Keratinocyte (primary cell): ENCODE data around the gene PARD6B. TPM values are rescaled to one million over a fixed set of nuclear protein-coding genes. Genes with fewer than 3 reads are reported as not detected.

Experiments used
- DNase-seq: peaks from one replicate; pipeline ENCODE4 v3.0.0-alpha.2; 2011; ENCODE audit warnings: low read depth, missing footprints, low spot score
- FAIRE-seq: peaks from 2 replicates; lab custom pipeline; 2011; peaks lifted over from hg19 to GRCh38; lab: Jason Lieb, UNC
- H2AFZ ChIP-seq: 2 replicates; pipeline ENCODE4 v1.6.0; 2012; ENCODE audit warnings: low read length, control low read depth, inconsistent platforms; ENCODE audit not compliant: control insufficient read depth
- H3K27ac ChIP-seq: 2 replicates; pipeline ENCODE4 v1.5.1; 2011; ENCODE audit warnings: low read length; ENCODE audit not compliant: control insufficient read depth, insufficient read depth
- H3K27me3 ChIP-seq: 3 replicates; pipeline ENCODE4 v1.6.0; 2011; ENCODE audit warnings: low read length; ENCODE audit not compliant: control insufficient read depth, insufficient read depth; ENCODE audit errors: extremely low read depth
- H3K36me3 ChIP-seq, 2 experiments: 2 replicates in 1 of 2; 3 replicates in 1 of 2; pipeline ENCODE4 v1.5.1; 2011; ENCODE audit warnings: low read length in 2 of 2, mild to moderate bottlenecking in 1 of 2; ENCODE audit not compliant: control insufficient read depth in 2 of 2, insufficient read depth in 2 of 2; ENCODE audit errors: extremely low read depth in 1 of 2
- H3K4me1 ChIP-seq: 3 replicates; pipeline ENCODE4 v1.5.1; 2011; ENCODE audit warnings: low read length; ENCODE audit not compliant: control insufficient read depth, insufficient read depth; ENCODE audit errors: extremely low read depth
- H3K4me2 ChIP-seq: 3 replicates; pipeline ENCODE4 v1.6.0; 2011; ENCODE audit warnings: low read depth, low read length; ENCODE audit not compliant: control insufficient read depth, insufficient read depth; ENCODE audit errors: extremely low read depth
- H3K4me3 ChIP-seq, 3 experiments: fragments of 200-600 bp in 1 of 3; sonication (generic) in 1 of 3; 2 replicates in 2 of 3; 3 replicates in 1 of 3; pipeline ENCODE4 v1.5.1; 2011 to 2016; ENCODE audit warnings: low read length in 3 of 3, mild to moderate bottlenecking in 3 of 3, control low read depth in 2 of 3, inconsistent platforms in 1 of 3, low read depth in 1 of 3, mixed read lengths in 1 of 3, mixed run types in 1 of 3, moderate library complexity in 1 of 3; ENCODE audit not compliant: control insufficient read depth in 2 of 3, insufficient read depth in 2 of 3; ENCODE audit errors: extremely low read depth in 1 of 3
- H3K79me2 ChIP-seq: 2 replicates; pipeline ENCODE4 v1.6.0; 2012; ENCODE audit warnings: low read length; ENCODE audit not compliant: control insufficient read depth, insufficient read depth
- H3K9ac ChIP-seq: 3 replicates; pipeline ENCODE4 v1.6.0; 2011; ENCODE audit warnings: low read length; ENCODE audit not compliant: control insufficient read depth, insufficient read depth; ENCODE audit errors: extremely low read depth
- H3K9me1 ChIP-seq: 3 replicates; pipeline ENCODE4 v1.6.0; 2011; ENCODE audit warnings: low read length; ENCODE audit not compliant: control insufficient read depth, insufficient read depth; ENCODE audit errors: extremely low read depth
- H3K9me3 ChIP-seq: 2 replicates; pipeline ENCODE4 v1.5.1; 2012; ENCODE audit warnings: low read depth, low read length; ENCODE audit not compliant: control insufficient read depth
- H4K20me1 ChIP-seq: 3 replicates; pipeline ENCODE4 v1.6.0; 2011; ENCODE audit warnings: low read length; ENCODE audit not compliant: control insufficient read depth, insufficient read depth; ENCODE audit errors: extremely low read depth
- EZH2 ChIP-seq: IDR thresholded peaks from one replicate; pipeline ENCODE4 v1.6.1; 2012; ENCODE audit warnings: inconsistent platforms, mild to moderate bottlenecking, low read length, moderate library complexity
- dilution Hi-C: fragments of 300-500 bp; cut with MboI; formaldehyde crosslinking; loops from one replicate; pipeline ENCODE4 v1.7.0; 2020; ENCODE audit warnings: low sequenced_read_pairs; ENCODE audit not compliant: extremely low pct_ligation_motif_present
- polyA plus RNA-seq, 5 experiments: library from polyadenylated mRNA; depleted of rRNA in 3 of 5; stranded (reverse) in 3 of 5; stranded (forward) in 1 of 5; unstranded in 1 of 5; fragments of >200 nt; gene quantifications; 1 replicate in 1 of 5; 2 replicates in 3 of 5; 3 replicates in 1 of 5; pipeline versions ENCODE4 v1.2.1 to v1.2.3, GENCODE V29; 2011 to 2012; ENCODE audit warnings: missing spikeins in 2 of 5, low read depth in 1 of 5, low replicate concordance in 1 of 5
- TF ChIP-seq, protein P1 (sequence below), 3 experiments: IDR thresholded peaks in 1 of 3; conservative IDR thresholded peaks in 1 of 3; optimal IDR thresholded peaks in 1 of 3; 2 replicates in 2 of 3; 3 replicates in 1 of 3; pipeline versions ENCODE3 to v1.5.1; 2011; ENCODE audit warnings: low read length in 3 of 3, mild to moderate bottlenecking in 3 of 3, moderate library complexity in 2 of 3, control low read depth in 1 of 3, inconsistent platforms in 1 of 3; ENCODE audit not compliant: insufficient read depth in 2 of 3; ENCODE audit errors: extremely low read depth in 1 of 3

PARD6B gene
- polyA plus RNA-seq, 1 donor (not counting 4 experiments of a cell fraction or from before 2014, with no cell fraction given): 2.0 TPM

DNA sequence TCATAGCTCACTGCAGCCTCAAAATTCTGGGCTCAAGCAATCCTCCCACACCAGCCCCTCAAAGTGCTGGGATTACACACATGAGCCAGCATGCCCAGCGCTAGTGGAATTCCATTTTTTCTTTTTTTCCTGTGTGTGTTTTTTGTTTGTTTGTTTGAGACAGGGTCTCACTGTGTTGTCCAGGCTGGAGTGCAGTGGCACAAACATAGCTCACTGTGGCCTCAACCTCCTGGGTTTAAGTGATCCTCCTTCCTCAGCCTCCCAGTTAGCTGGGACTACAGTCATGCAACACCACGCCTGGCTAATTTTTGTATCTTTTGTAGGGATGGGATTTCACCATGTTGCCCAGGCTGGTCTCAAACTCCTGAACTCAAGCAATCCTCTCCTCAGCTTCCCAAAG lies 14.1 kb upstream of the PARD6B start:
- H4K20me1 ChIP-seq: no peaks in the 10 kb centered on the region
- no peaks in the 10 kb centered on the region for H3K79me2 ChIP-seq
- no peak overlapping the region for H3K9ac ChIP-seq
- H3K9me3 ChIP-seq: no peaks in the 10 kb centered on the region
- no peak overlapping the region for H3K4me2 ChIP-seq
- H3K9me1 ChIP-seq: no peaks in the 10 kb centered on the region
- TF ChIP-seq, protein P1, sequence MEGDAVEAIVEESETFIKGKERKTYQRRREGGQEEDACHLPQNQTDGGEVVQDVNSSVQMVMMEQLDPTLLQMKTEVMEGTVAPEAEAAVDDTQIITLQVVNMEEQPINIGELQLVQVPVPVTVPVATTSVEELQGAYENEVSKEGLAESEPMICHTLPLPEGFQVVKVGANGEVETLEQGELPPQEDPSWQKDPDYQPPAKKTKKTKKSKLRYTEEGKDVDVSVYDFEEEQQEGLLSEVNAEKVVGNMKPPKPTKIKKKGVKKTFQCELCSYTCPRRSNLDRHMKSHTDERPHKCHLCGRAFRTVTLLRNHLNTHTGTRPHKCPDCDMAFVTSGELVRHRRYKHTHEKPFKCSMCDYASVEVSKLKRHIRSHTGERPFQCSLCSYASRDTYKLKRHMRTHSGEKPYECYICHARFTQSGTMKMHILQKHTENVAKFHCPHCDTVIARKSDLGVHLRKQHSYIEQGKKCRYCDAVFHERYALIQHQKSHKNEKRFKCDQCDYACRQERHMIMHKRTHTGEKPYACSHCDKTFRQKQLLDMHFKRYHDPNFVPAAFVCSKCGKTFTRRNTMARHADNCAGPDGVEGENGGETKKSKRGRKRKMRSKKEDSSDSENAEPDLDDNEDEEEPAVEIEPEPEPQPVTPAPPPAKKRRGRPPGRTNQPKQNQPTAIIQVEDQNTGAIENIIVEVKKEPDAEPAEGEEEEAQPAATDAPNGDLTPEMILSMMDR (optimal IDR thresholded peaks at IDR 0.05 in 1 of 3, IDR thresholded peaks at IDR 0.05 in 1 of 3, conservative IDR thresholded peaks at IDR 0.05 in 1 of 3; ENCODE audit: extremely low read depth in 1 of 3, insufficient read depth in 2 of 3, low read length in 3 of 3): no peak
- TF ChIP-seq EZH2: no peak
- no peak overlapping the region for H3K27ac ChIP-seq
- no peaks in the 10 kb centered on the region for H3K27me3 ChIP-seq
- no peak overlapping the region for H2AFZ ChIP-seq
- dilution Hi-C loops: no loop called here
- no peaks in the 10 kb centered on the region for H3K36me3 ChIP-seq
- no peaks in the 10 kb centered on the region for H3K4me1 ChIP-seq
- no peak overlapping the region for H3K4me3 ChIP-seq
- FAIRE-seq (no peak), DNase-seq (no peak)

DNA sequence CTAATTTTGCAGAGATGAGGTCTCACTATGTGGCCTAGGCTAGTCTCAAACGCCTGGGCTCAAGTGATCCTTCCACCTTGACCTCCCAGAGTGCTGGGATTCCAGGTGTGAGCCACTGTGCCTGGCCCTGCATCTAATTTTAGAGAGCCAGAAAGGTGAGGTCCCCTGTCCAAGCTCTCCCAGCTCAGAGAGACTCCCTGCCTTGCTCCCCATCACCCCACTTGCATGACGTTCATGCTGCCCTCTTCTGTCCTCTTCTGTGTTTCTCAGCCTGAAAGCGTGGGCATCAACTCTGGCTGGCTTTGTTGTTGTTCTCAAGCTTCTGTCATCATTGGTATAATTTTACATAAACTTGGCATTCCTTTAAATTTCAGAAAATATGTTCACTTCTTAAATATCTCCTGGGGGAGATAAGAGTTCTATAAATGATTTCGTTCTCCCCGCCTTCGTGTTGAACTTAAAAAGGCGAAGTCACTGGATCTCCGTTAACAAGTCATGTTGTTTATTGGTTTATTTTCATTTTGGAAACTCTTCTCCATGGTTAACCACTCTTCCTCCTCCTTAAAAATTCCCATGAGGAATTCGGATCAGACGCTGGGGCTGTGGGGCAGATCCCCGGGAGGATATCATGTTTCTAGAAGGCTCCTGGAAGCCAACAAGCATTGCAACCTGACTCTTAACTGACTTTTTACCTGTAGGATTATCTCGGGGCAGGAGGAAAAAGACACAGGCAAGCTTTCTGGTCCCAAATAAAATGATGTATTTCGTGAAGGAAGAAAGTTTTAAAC lies 13.2 kb upstream of the PARD6B start:
- Histone ChIP-seq H3K4me1 (no peaks in the 10 kb centered on the region), H3K27ac (no peak overlapping the region)
- no peak for DNase-seq

More for the DNA sequence above, 13.2 kb upstream of the PARD6B start:
- dilution Hi-C loops: no loop called here
- Histone ChIP-seq H4K20me1 (no peaks in the 10 kb centered on the region), H3K4me2 (no peak overlapping the region), H2AFZ (no peak overlapping the region), H3K36me3 (no peaks in the 10 kb centered on the region), H3K9ac (no peak overlapping the region), H3K79me2 (no peaks in the 10 kb centered on the region), H3K9me3 (no peaks in the 10 kb centered on the region), H3K27me3 (no peaks in the 10 kb centered on the region), H3K9me1 (no peaks in the 10 kb centered on the region), H3K4me3 (no peak overlapping the region)
- TF ChIP-seq, protein P1 (optimal IDR thresholded peaks at IDR 0.05 in 1 of 3, IDR thresholded peaks at IDR 0.05 in 1 of 3, conservative IDR thresholded peaks at IDR 0.05 in 1 of 3; ENCODE audit: extremely low read depth in 1 of 3, insufficient read depth in 2 of 3, low read length in 3 of 3): peak in 1 of 3 experiments; percentile 27
- no peak for TF ChIP-seq EZH2
- FAIRE-seq: no peak
